IMR-90 (cell line): Measurements from ENCODE around the gene PC. TPM values are rescaled to one million over a fixed set of nuclear protein-coding genes. Genes with fewer than 3 reads are reported as not detected.
A peak's percentile ranks its signal among the peaks of the same experiment; 100 is the strongest.

Source experiments
- ATAC-seq: fragments of 200-7000 bp; cut with Tn5 transposase; 2 replicates; pipeline ENCODE4 v1.9.1; 2020; ENCODE audit warnings: low read depth, mild to moderate bottlenecking, moderate library complexity
- BruUV-seq: library from RNA; stranded (reverse); fragments of 400-500 nt; replicated peaks from 2 replicates; lab custom pipeline; 2021; lab: Mats Ljungman, UMichigan
- CTCF ChIA-PET: fragments of 300-600 bp; formaldehyde crosslinking; extraction: SDS; loops from one replicate; lab custom pipeline; 2021; ENCODE audit warnings: antibody characterized with exemption; lab: Yijun Ruan, JAX
- POLR2A ChIA-PET: fragments of 300-600 bp; sonication (Branson Sonifier 250); formaldehyde crosslinking; loops from one replicate; lab custom pipeline; 2022; ENCODE audit warnings: antibody characterized with exemption; ENCODE audit not compliant: unreplicated experiment; lab: Charles Lee
- DNase-seq: peaks from one replicate; pipeline ENCODE4 v3.0.0; 2013
- H2AFZ ChIP-seq: replicated peaks from 2 replicates; pipeline ENCODE3; 2013; ENCODE audit warnings: low read length, mild to moderate bottlenecking; ENCODE audit not compliant: poor library complexity
- H2AK5ac ChIP-seq: 2 replicates; pipeline ENCODE4 v1.6.1; 2013; ENCODE audit warnings: low read depth, low read length, inconsistent platforms
- H2AK9ac ChIP-seq: replicated peaks from 2 replicates; pipeline ENCODE3; 2013; ENCODE audit warnings: mild to moderate bottlenecking, low read depth, low read length, moderate library complexity; ENCODE audit not compliant: poor library complexity
- H2BK120ac ChIP-seq: 2 replicates; pipeline ENCODE4 v1.6.1; 2013; ENCODE audit warnings: low read depth, low read length, inconsistent platforms
- H2BK15ac ChIP-seq: 3 replicates; pipeline ENCODE4 v1.6.1; 2013; ENCODE audit warnings: low read depth, low read length, inconsistent platforms
- H2BK20ac ChIP-seq: 2 replicates; pipeline ENCODE4 v1.6.1; 2013; ENCODE audit warnings: low read depth, mild to moderate bottlenecking, inconsistent platforms, low read length, moderate library complexity
- H2BK5ac ChIP-seq: 2 replicates; pipeline ENCODE4 v1.6.1; 2013; ENCODE audit warnings: mild to moderate bottlenecking, low read depth, low read length, inconsistent platforms; ENCODE audit not compliant: poor library complexity, severe bottlenecking
- H3K14ac ChIP-seq: replicated peaks from 2 replicates; pipeline ENCODE4 v1.6.1; 2013; ENCODE audit warnings: low read depth, low read length, inconsistent platforms
- H3K18ac ChIP-seq: 2 replicates; pipeline ENCODE4 v1.6.1; 2013; ENCODE audit warnings: low read depth, low read length, control low read depth
- H3K23ac ChIP-seq: 2 replicates; pipeline ENCODE4 v1.6.1; 2013; ENCODE audit warnings: low read depth, low read length, inconsistent platforms
- H3K27ac ChIP-seq: 2 replicates; pipeline ENCODE4 v1.5.1; 2013; ENCODE audit warnings: mild to moderate bottlenecking, control low read depth, low read length; ENCODE audit not compliant: insufficient read depth
- H3K27me3 ChIP-seq: 2 replicates; pipeline ENCODE4 v1.6.1; 2013; ENCODE audit warnings: low read length; ENCODE audit not compliant: control insufficient read depth, insufficient read depth
- H3K36me3 ChIP-seq: 2 replicates; pipeline ENCODE4 v1.6.1; 2013; ENCODE audit warnings: low read length, mixed read lengths; ENCODE audit not compliant: control insufficient read depth, insufficient read depth
- H3K4ac ChIP-seq: 2 replicates; pipeline ENCODE4 v1.6.1; 2013; ENCODE audit warnings: low read depth, low read length, inconsistent platforms
- H3K4me1 ChIP-seq: 2 replicates; pipeline ENCODE4 v1.6.1; 2013; ENCODE audit warnings: low read length, mixed read lengths; ENCODE audit not compliant: control insufficient read depth, insufficient read depth
- H3K4me2 ChIP-seq: 2 replicates; pipeline ENCODE4 v1.6.1; 2013; ENCODE audit warnings: low read depth, mild to moderate bottlenecking, control low read depth, low read length, moderate library complexity
- H3K4me3 ChIP-seq: 2 replicates; pipeline ENCODE4 v1.5.1; 2013; ENCODE audit warnings: low read depth, mild to moderate bottlenecking, control low read depth, low read length, moderate library complexity; ENCODE audit not compliant: insufficient read depth
- H3K56ac ChIP-seq: 2 replicates; pipeline ENCODE4 v1.6.1; 2013; ENCODE audit warnings: low read length, inconsistent platforms; ENCODE audit not compliant: insufficient read depth; ENCODE audit errors: extremely low read depth
- H3K79me1 ChIP-seq, 2 experiments: 2 replicates each; pipeline ENCODE4 v1.6.1; 2013; ENCODE audit warnings: low read length in 2 of 2, inconsistent platforms in 1 of 2, low read depth in 1 of 2
- H3K9ac ChIP-seq: 2 replicates; pipeline ENCODE4 v1.6.1; 2013; ENCODE audit warnings: low read depth, low read length, control low read depth
- H3K9me1 ChIP-seq: 2 replicates; pipeline ENCODE4 v1.6.1; 2013; ENCODE audit warnings: low read length, inconsistent platforms; ENCODE audit not compliant: insufficient read depth
- H3K9me3 ChIP-seq: 2 replicates; pipeline ENCODE4 v1.6.1; 2013; ENCODE audit warnings: low read length; ENCODE audit not compliant: control insufficient read depth, insufficient read depth
- H4K20me1 ChIP-seq: 2 replicates; pipeline ENCODE4 v1.6.1; 2013; ENCODE audit warnings: low read length, inconsistent platforms; ENCODE audit not compliant: insufficient read depth
- H4K5ac ChIP-seq: 2 replicates; pipeline ENCODE4 v1.6.1; 2013; ENCODE audit warnings: mild to moderate bottlenecking, low read depth, low read length, control low read depth
- H4K8ac ChIP-seq, 2 experiments: 2 replicates each; pipeline ENCODE4 v1.6.1; 2013; ENCODE audit warnings: low read depth in 2 of 2, low read length in 2 of 2, control low read depth in 1 of 2, inconsistent platforms in 1 of 2
- H4K91ac ChIP-seq: 2 replicates; pipeline ENCODE4 v1.6.1; 2013; ENCODE audit warnings: low read depth, low read length, inconsistent platforms; ENCODE audit not compliant: insufficient read depth
- BHLHE40 ChIP-seq: fragments of 150-350 bp; IDR thresholded peaks from 2 replicates; pipeline ENCODE4 v1.6.1; 2016; ENCODE audit warnings: mild to moderate bottlenecking, low read depth, low read length
- CEBPB ChIP-seq: IDR thresholded peaks from 2 replicates; pipeline ENCODE4 v1.6.1; 2012; ENCODE audit warnings: low read depth, low read length, improper control_type of control experiment
- CHD1 ChIP-seq: IDR thresholded peaks from 2 replicates; pipeline ENCODE4 v1.6.1; 2012; ENCODE audit warnings: low read depth, low read length, improper control_type of control experiment
- FOS ChIP-seq: fragments of 150-350 bp; IDR thresholded peaks from 2 replicates; pipeline ENCODE4 v1.6.1; 2016; ENCODE audit warnings: low read depth, low read length
- MAFK ChIP-seq: IDR thresholded peaks from 2 replicates; pipeline ENCODE4 v1.6.1; 2012; ENCODE audit warnings: low read depth, low read length, improper control_type of control experiment
- MAZ ChIP-seq: IDR thresholded peaks from 2 replicates; pipeline ENCODE4 v1.6.1; 2012; ENCODE audit warnings: low read depth, mild to moderate bottlenecking, low read length, improper control_type of control experiment, moderate library complexity, borderline replicate concordance
- MXI1 ChIP-seq: IDR thresholded peaks from 2 replicates; pipeline ENCODE4 v1.6.1; 2012; ENCODE audit warnings: low read depth, mild to moderate bottlenecking, low read length, moderate library complexity, borderline replicate concordance
- NFE2L2 ChIP-seq: fragments of 150-350 bp; IDR thresholded peaks from 2 replicates; pipeline ENCODE4 v1.6.1; 2016; ENCODE audit warnings: low read depth, mild to moderate bottlenecking, low read length
- POLR2A ChIP-seq: IDR thresholded peaks from 2 replicates; pipeline ENCODE4 v1.6.1; 2012; ENCODE audit warnings: mild to moderate bottlenecking, low read depth, low read length
- RAD21 ChIP-seq: IDR thresholded peaks from 2 replicates; pipeline ENCODE4 v1.6.1; 2012; ENCODE audit warnings: low read length, improper control_type of control experiment
- RCOR1 ChIP-seq: IDR thresholded peaks from 2 replicates; pipeline ENCODE4 v1.6.1; 2012; ENCODE audit warnings: mild to moderate bottlenecking, low read length, improper control_type of control experiment; ENCODE audit not compliant: insufficient replicate concordance
- RFX5 ChIP-seq: IDR thresholded peaks from 2 replicates; pipeline ENCODE4 v1.8.0; 2012; ENCODE audit warnings: low read depth, mild to moderate bottlenecking, low read length, moderate library complexity
- SMC3 ChIP-seq: fragments of 150-350 bp; IDR thresholded peaks from 2 replicates; pipeline ENCODE4 v1.6.1; 2016; ENCODE audit warnings: low read depth, mild to moderate bottlenecking, antibody characterized with exemption, low read length, moderate library complexity
- WGBS, 2 experiments: methylation state at CpG; one replicate each; pipeline versions ENCODE4 v1.1.5 to v1.1.7; 2013; ENCODE audit warnings: missing lambda C conversion rate in 2 of 2; ENCODE audit not compliant: insufficient read length in 1 of 2; ENCODE audit errors: extremely low coverage in 2 of 2; 5-methylcytosine and 5-hydroxymethylcytosine counted together
- dilution Hi-C: fragments of 300-500 bp; cut with HindIII; formaldehyde crosslinking; loops from one replicate; pipeline ENCODE4 v1.14.3; 2018; ENCODE audit warnings: low sequenced_read_pairs; ENCODE audit not compliant: unreplicated experiment
- in situ Hi-C: fragments of 300-500 bp; cut with MboI; formaldehyde crosslinking; loops from 3 replicates; pipeline ENCODE4 v1.14.3; 2019; ENCODE audit warnings: low sequenced_read_pairs, inconsistent platforms, mixed read lengths
- intact Hi-C: fragments of 100-400 bp; cut with micrococcal nuclease; formaldehyde crosslinking; loops from 2 replicates; pipeline ENCODE4 v1.10.0; 2022
- polyA plus RNA-seq, 3 experiments: library from polyadenylated mRNA; depleted of rRNA; stranded (reverse); fragments of >200 nt; gene quantifications; 2 replicates each; pipeline ENCODE4 v1.2.3, GENCODE V29; 2012; ENCODE audit warnings: low replicate concordance in 1 of 3
- total RNA-seq: library from RNA; depleted of rRNA; stranded (reverse); fragments of >200 nt; gene quantifications from 2 replicates; pipeline ENCODE4 v1.2.3, GENCODE V29; 2012
- TF ChIP-seq, protein P1 (sequence below): fragments of 150-350 bp; IDR thresholded peaks from 2 replicates; pipeline ENCODE4 v1.6.1; 2016; ENCODE audit warnings: low read depth, mild to moderate bottlenecking, low read length, moderate library complexity, borderline replicate concordance
- TF ChIP-seq, protein P2 (sequence below): fragments of 150-350 bp; IDR thresholded peaks from 2 replicates; pipeline ENCODE4 v1.6.1; 2017; ENCODE audit warnings: mild to moderate bottlenecking, antibody characterized with exemption, low read length, low read depth
- TF ChIP-seq, protein P3 (sequence below): conservative IDR thresholded peaks from 2 replicates; pipeline ENCODE4 v1.5.1; 2012; ENCODE audit warnings: mild to moderate bottlenecking, low read depth, low read length, improper control_type of control experiment

Gene PC
- total and polyA plus RNA-seq, 2 of the 4 experiments (the other 2 are of a cell fraction), result 13.6 to 15.7 TPM

DNA sequence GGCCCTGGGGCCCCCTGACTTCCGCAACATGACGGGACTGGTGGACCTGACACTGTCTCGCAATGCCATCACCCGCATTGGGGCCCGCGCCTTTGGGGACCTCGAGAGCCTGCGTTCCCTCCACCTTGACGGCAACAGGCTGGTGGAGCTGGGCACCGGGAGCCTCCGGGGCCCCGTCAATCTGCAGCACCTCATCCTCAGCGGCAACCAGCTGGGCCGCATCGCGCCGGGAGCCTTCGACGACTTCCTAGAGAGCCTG, 100.3 kb downstream of the PC start:
- Histone ChIP-seq H3K18ac (no peak overlapping the region), H3K4me3 (no peak overlapping the region), H4K5ac (no peak overlapping the region), H3K9ac (no peak overlapping the region), H2BK15ac (no peak overlapping the region), H4K8ac (no peak overlapping the region), H3K4ac (0 out of 2 replicates have a peak overlapping the region, but pooled peaks have one; percentile 80), H3K4me2 (no peak overlapping the region), H4K20me1 (peaks cover 6% of the 10 kb centered on the region; the same call in 1 of the 2 replicates), H3K14ac (no peak overlapping the region), H2BK5ac (no peak overlapping the region), H3K4me1 (peaks cover 4% of the 10 kb centered on the region), H2BK120ac (no peak overlapping the region), H2BK20ac (no peak overlapping the region), H3K23ac (no peak overlapping the region), H3K9me1 (peaks cover 15% of the 10 kb centered on the region; the same call in 1 of the 2 replicates), H3K9me3 (no peaks in the 10 kb centered on the region), H3K27ac (no peak overlapping the region; the same call in 1 of the 2 replicates), H2AK5ac (no peak overlapping the region; the same call in 1 of the 2 replicates), H3K36me3 (peaks cover 21% of the 10 kb centered on the region; the same call in 1 of the 2 replicates), H2AK9ac (peak overlapping the region; percentile 99), H3K79me1 (peaks cover 3 to 30% of the 10 kb centered on the region in 2 experiments; a peak in 2 of 4 replicates), H2AFZ (peak overlapping the region; percentile 81), H3K56ac (no peak overlapping the region), H3K27me3 (no peaks in the 10 kb centered on the region), H4K91ac (no peak overlapping the region)
- in situ Hi-C loops (no loop called here), dilution Hi-C loops (no loop called here), intact Hi-C loops (loop anchor here (5.0 kb wide), 2 partner anchors 114 to 174 kb away; no protein-coding TSS in a partner anchor)
- CTCF ChIA-PET, result no interaction called here
- TF ChIP-seq, protein P1, sequence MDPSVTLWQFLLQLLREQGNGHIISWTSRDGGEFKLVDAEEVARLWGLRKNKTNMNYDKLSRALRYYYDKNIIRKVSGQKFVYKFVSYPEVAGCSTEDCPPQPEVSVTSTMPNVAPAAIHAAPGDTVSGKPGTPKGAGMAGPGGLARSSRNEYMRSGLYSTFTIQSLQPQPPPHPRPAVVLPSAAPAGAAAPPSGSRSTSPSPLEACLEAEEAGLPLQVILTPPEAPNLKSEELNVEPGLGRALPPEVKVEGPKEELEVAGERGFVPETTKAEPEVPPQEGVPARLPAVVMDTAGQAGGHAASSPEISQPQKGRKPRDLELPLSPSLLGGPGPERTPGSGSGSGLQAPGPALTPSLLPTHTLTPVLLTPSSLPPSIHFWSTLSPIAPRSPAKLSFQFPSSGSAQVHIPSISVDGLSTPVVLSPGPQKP, result no peak
- TF ChIP-seq, protein P2, sequence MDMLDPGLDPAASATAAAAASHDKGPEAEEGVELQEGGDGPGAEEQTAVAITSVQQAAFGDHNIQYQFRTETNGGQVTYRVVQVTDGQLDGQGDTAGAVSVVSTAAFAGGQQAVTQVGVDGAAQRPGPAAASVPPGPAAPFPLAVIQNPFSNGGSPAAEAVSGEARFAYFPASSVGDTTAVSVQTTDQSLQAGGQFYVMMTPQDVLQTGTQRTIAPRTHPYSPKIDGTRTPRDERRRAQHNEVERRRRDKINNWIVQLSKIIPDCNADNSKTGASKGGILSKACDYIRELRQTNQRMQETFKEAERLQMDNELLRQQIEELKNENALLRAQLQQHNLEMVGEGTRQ, result no peak
- TF ChIP-seq POLR2A, result no peak
- TF ChIP-seq MAFK, result no peak
- no peak for TF ChIP-seq RFX5
- TF ChIP-seq RAD21, result no peak
- TF ChIP-seq MAZ, result no peak
- no peak for TF ChIP-seq MXI1
- no peak for TF ChIP-seq RCOR1
- TF ChIP-seq CEBPB, result no peak
- TF ChIP-seq NFE2L2, result no peak
- TF ChIP-seq CHD1, result no peak
- no peak for TF ChIP-seq FOS
- TF ChIP-seq SMC3, result no peak
- TF ChIP-seq BHLHE40, result no peak
- TF ChIP-seq, protein P3, sequence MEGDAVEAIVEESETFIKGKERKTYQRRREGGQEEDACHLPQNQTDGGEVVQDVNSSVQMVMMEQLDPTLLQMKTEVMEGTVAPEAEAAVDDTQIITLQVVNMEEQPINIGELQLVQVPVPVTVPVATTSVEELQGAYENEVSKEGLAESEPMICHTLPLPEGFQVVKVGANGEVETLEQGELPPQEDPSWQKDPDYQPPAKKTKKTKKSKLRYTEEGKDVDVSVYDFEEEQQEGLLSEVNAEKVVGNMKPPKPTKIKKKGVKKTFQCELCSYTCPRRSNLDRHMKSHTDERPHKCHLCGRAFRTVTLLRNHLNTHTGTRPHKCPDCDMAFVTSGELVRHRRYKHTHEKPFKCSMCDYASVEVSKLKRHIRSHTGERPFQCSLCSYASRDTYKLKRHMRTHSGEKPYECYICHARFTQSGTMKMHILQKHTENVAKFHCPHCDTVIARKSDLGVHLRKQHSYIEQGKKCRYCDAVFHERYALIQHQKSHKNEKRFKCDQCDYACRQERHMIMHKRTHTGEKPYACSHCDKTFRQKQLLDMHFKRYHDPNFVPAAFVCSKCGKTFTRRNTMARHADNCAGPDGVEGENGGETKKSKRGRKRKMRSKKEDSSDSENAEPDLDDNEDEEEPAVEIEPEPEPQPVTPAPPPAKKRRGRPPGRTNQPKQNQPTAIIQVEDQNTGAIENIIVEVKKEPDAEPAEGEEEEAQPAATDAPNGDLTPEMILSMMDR, result no peak
- 100% methylated on average over 7 of the region's 19 CpGs; no CpG with 5 or more reads in 1 of the 2 experiments for WGBS, 2 experiments
- no peak for ATAC-seq
- DNase-seq, result no peak
- BruUV-seq, result no TSS peak
- POLR2A ChIA-PET, result no interaction called here
